KMS-11 (cell line): ENCODE results near the gene PARD3B.

Experiments used
- H2AFZ ChIP-seq: fragments of 200-600 bp; sonication (generic); 2 replicates; pipeline ENCODE4 v1.6.1; 2016; ENCODE audit warnings: antibody characterized with exemption, mixed run types, low read depth
- H3K27ac ChIP-seq: fragments of 200-600 bp; sonication (generic); 2 replicates; pipeline ENCODE4 v1.6.1; 2016; ENCODE audit warnings: mild to moderate bottlenecking, mixed run types
- H3K27me3 ChIP-seq: fragments of 200-600 bp; sonication (generic); 2 replicates; pipeline ENCODE4 v1.6.1; 2017; ENCODE audit warnings: mild to moderate bottlenecking, low read depth, mixed run types, moderate library complexity; ENCODE audit not compliant: insufficient read depth
- H3K36me3 ChIP-seq: fragments of 200-600 bp; sonication (generic); 2 replicates; pipeline ENCODE4 v1.6.1; 2017; ENCODE audit warnings: mild to moderate bottlenecking, mixed run types; ENCODE audit not compliant: insufficient read depth
- H3K4me1 ChIP-seq: fragments of 200-600 bp; sonication (generic); 2 replicates; pipeline ENCODE4 v1.6.1; 2016; ENCODE audit warnings: mild to moderate bottlenecking, low read depth, mixed run types; ENCODE audit not compliant: poor library complexity, severe bottlenecking
- H3K4me2 ChIP-seq: fragments of 200-600 bp; sonication (generic); 2 replicates; pipeline ENCODE4 v1.7.0; 2016; ENCODE audit warnings: mild to moderate bottlenecking, mixed run types
- H3K4me3 ChIP-seq: fragments of 200-600 bp; sonication (generic); IDR thresholded peaks from 2 replicates; pipeline ENCODE4 v1.6.1; 2017; ENCODE audit warnings: low read depth, low read length, mixed read lengths; ENCODE audit not compliant: insufficient read depth
- H3K79me2 ChIP-seq: fragments of 200-600 bp; sonication (generic); 2 replicates; pipeline ENCODE4 v1.6.1; 2016; ENCODE audit warnings: low read depth, mixed run types; ENCODE audit not compliant: insufficient read depth
- H3K9ac ChIP-seq: fragments of 200-600 bp; sonication (generic); 2 replicates; pipeline ENCODE4 v1.6.1; 2016; ENCODE audit warnings: mild to moderate bottlenecking, mixed run types
- H4K20me1 ChIP-seq: fragments of 200-600 bp; sonication (generic); 2 replicates; pipeline ENCODE4 v1.6.1; 2016; ENCODE audit warnings: mild to moderate bottlenecking, mixed run types; ENCODE audit not compliant: insufficient read depth
- TF ChIP-seq, protein P1 (sequence below): fragments of 200-600 bp; sonication (generic); conservative IDR thresholded peaks from 2 replicates; pipeline ENCODE4 v1.6.1; 2017; ENCODE audit warnings: low read depth, mild to moderate bottlenecking, antibody characterized with exemption, low read length, moderate library complexity, mixed read lengths

The PARD3B gene

GRCh38 chr2:205582366-205582765 lies 1037.1 kb downstream of the PARD3B start:
- Histone ChIP-seq H3K4me3 (no peak overlapping the region), H4K20me1 (no peaks in the 10 kb centered on the region), H3K36me3 (no peaks in the 10 kb centered on the region), H3K4me1 (no peaks in the 10 kb centered on the region), H3K79me2 (no peaks in the 10 kb centered on the region), H3K27me3 (no peaks in the 10 kb centered on the region), H3K27ac (no peak overlapping the region), H3K9ac (no peak overlapping the region), H2AFZ (no peak overlapping the region), H3K4me2 (no peak overlapping the region)
- TF ChIP-seq, protein P1, sequence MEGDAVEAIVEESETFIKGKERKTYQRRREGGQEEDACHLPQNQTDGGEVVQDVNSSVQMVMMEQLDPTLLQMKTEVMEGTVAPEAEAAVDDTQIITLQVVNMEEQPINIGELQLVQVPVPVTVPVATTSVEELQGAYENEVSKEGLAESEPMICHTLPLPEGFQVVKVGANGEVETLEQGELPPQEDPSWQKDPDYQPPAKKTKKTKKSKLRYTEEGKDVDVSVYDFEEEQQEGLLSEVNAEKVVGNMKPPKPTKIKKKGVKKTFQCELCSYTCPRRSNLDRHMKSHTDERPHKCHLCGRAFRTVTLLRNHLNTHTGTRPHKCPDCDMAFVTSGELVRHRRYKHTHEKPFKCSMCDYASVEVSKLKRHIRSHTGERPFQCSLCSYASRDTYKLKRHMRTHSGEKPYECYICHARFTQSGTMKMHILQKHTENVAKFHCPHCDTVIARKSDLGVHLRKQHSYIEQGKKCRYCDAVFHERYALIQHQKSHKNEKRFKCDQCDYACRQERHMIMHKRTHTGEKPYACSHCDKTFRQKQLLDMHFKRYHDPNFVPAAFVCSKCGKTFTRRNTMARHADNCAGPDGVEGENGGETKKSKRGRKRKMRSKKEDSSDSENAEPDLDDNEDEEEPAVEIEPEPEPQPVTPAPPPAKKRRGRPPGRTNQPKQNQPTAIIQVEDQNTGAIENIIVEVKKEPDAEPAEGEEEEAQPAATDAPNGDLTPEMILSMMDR, result no peak

DNA sequence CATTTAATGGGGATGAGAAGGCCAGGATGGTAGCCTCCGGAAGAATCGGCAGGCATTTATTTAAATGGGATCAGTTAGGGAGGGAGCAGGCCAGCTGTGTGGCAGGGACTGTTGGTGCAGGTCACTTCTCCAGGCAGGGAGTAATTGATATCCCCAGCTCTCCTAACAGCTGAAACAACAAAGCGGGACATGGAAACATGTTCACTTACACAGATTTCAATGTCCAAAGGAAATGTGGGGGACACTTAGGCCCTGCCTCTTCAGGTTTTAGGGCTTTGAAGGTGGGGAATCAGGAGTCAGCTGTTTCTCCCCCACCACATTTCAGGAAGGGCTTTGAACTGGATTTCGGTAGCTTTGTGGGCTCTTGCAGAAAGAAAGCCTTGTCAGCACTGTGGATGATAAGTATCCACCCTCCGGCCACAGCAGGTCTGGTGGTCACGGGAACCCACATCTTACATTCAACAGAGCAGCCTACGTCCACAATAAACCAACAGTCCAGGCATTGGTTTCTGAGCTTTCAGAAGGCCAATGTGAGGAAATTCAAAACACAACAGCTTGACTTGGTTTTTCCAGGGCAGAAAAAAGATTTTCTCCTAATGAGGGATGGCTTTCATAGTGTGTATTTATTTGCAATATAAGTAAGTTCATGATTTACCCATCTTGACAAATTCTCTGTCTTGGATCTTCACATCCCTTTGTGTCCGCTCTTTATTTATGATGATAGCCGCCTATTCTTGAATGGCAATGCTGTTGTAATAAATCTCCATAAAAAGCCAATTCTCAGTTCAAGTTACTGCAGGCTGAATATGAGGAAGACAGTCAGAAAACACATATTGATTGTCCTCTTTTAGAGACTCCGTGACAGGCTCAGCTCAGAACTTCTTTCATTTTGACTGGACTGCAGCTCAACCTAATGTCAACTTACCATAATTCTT lies 1040.4 kb downstream of the PARD3B start:
- no peak overlapping the region for H2AFZ ChIP-seq
- TF ChIP-seq, protein P1, result no peak
- no peak overlapping the region for H3K9ac ChIP-seq
- H3K36me3 ChIP-seq, result no peaks in the 10 kb centered on the region
- no peaks in the 10 kb centered on the region for H3K27me3 ChIP-seq
- no peaks in the 10 kb centered on the region for H4K20me1 ChIP-seq
- no peak overlapping the region for H3K27ac ChIP-seq
- no peak overlapping the region for H3K4me3 ChIP-seq
- H3K79me2 ChIP-seq, result no peaks in the 10 kb centered on the region
- H3K4me2 ChIP-seq, result no peak overlapping the region
- no peaks in the 10 kb centered on the region for H3K4me1 ChIP-seq

DNA sequence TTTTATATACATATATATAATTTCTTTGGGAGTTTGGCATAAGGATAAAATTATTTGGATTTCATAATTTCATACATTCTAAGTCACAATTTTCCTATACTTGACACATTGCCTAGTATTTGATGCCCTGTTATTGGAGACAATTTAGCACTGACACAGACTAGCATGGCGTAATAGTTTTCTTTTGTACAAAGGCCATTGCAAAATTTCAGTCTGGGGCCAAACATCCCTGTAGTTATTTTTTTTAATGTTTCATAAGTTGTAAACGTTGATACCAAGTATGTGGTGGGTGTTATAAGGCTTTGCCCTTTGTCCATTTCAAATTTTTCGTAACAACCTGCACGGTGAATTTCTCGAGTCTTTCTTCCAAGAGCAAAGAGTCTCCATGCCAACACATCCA lies 1041.4 kb downstream of the PARD3B start:
- Histone ChIP-seq H3K4me1 (no peaks in the 10 kb centered on the region), H3K79me2 (no peaks in the 10 kb centered on the region), H3K27ac (no peak overlapping the region), H3K9ac (no peak overlapping the region), H3K36me3 (no peaks in the 10 kb centered on the region), H3K4me2 (no peak overlapping the region), H3K27me3 (no peaks in the 10 kb centered on the region), H2AFZ (no peak overlapping the region), H3K4me3 (no peak overlapping the region), H4K20me1 (no peaks in the 10 kb centered on the region)
- TF ChIP-seq, protein P1, result no peak

GRCh38 chr2:205589479-205589878 lies 1044.2 kb downstream of the PARD3B start:
- Histone ChIP-seq H2AFZ (no peak overlapping the region), H3K4me3 (no peak overlapping the region), H3K27me3 (no peaks in the 10 kb centered on the region), H4K20me1 (no peaks in the 10 kb centered on the region), H3K27ac (no peak overlapping the region), H3K4me2 (no peak overlapping the region), H3K9ac (no peak overlapping the region), H3K79me2 (no peaks in the 10 kb centered on the region), H3K36me3 (no peaks in the 10 kb centered on the region), H3K4me1 (no peaks in the 10 kb centered on the region)
- TF ChIP-seq, protein P1, result no peak
